HepG2 (cell line): ENCODE results near the gene FAM89B. TPM values are rescaled to one million over a fixed set of nuclear protein-coding genes. Genes with fewer than 3 reads are reported as not detected.

ENCODE experiments used
- ATAC-seq: fragments of 200-7000 bp; cut with Tn5 transposase; 3 replicates; pipeline ENCODE4 v1.9.1; 2020; ENCODE audit warnings: mild to moderate bottlenecking, moderate library complexity
- BruUV-seq: library from RNA; stranded (reverse); fragments of 400-500 nt; replicated peaks from 2 replicates; lab custom pipeline; 2021; lab: Mats Ljungman, UMichigan
- CTCF ChIA-PET: fragments of 300-600 bp; formaldehyde crosslinking; extraction: SDS; loops from one replicate; lab custom pipeline; 2021; ENCODE audit warnings: low total read pairs, inconsistent platforms, low intra/inter-chr PET ratio; lab: Yijun Ruan, JAX
- POLR2A ChIA-PET: fragments of 350-600 bp; sonication (Branson Sonifier 250); formaldehyde crosslinking; loops from one replicate; lab custom pipeline; 2020; ENCODE audit warnings: antibody characterized with exemption, inconsistent platforms; lab: Yijun Ruan, JAX
- DNase-seq: peaks from one replicate; pipeline ENCODE4 v3.0.0-alpha.2; 2015; ENCODE audit warnings: low spot score
- FAIRE-seq: peaks from 3 replicates; lab custom pipeline; 2011; peaks lifted over from hg19 to GRCh38; lab: Jason Lieb, UNC
- H2AFZ ChIP-seq: one replicate; pipeline ENCODE4 v1.6.1; 2011; ENCODE audit warnings: low read length, inconsistent platforms
- H3K27ac ChIP-seq: fragments of 300-600 bp; 3 replicates; pipeline ENCODE4 v1.8.0; 2011; ENCODE audit warnings: mixed run types, mild to moderate bottlenecking, mixed read lengths, low read length, inconsistent platforms; ENCODE audit not compliant: insufficient read depth; ENCODE audit errors: extremely low read length
- H3K27me3 ChIP-seq, 2 experiments: fragments of 200-600 bp in 1 of 2; 2 replicates in 1 of 2; 3 replicates in 1 of 2; pipeline versions ENCODE4 v1.6.0 to v1.8.0; 2011; ENCODE audit warnings: low read length in 2 of 2, mild to moderate bottlenecking in 2 of 2, moderate library complexity in 2 of 2, inconsistent platforms in 1 of 2; ENCODE audit not compliant: insufficient read depth in 2 of 2, control insufficient read depth in 1 of 2
- H3K36me3 ChIP-seq, 2 experiments: fragments of 200-600 bp in 1 of 2; replicated peaks in 1 of 2; 2 replicates in 1 of 2; 3 replicates in 1 of 2; pipeline versions ENCODE4 v1.5.1 to v1.8.0; 2011; ENCODE audit warnings: low read length in 2 of 2, inconsistent platforms in 1 of 2; ENCODE audit not compliant: insufficient read depth in 2 of 2, control insufficient read depth in 1 of 2
- H3K4me1 ChIP-seq: 2 replicates; pipeline ENCODE4 v1.5.1; 2012; ENCODE audit warnings: low read length, inconsistent platforms; ENCODE audit not compliant: insufficient read depth
- H3K4me2 ChIP-seq: 2 replicates; pipeline ENCODE4 v1.6.0; 2011; ENCODE audit warnings: low read depth, low read length, inconsistent platforms
- H3K4me3 ChIP-seq, 3 experiments: fragments of 200-600 bp in 1 of 3; sonication (generic), shearing (Covaris generic) in 1 of 3; replicated peaks in 1 of 3; 2 replicates each; pipeline ENCODE4 v1.5.1; 2011 to 2016; ENCODE audit warnings: low read length in 3 of 3, inconsistent platforms in 2 of 3, low read depth in 2 of 3, mild to moderate bottlenecking in 2 of 3, control low read depth in 1 of 3, mixed read lengths in 1 of 3; ENCODE audit not compliant: insufficient read depth in 1 of 3
- H3K79me2 ChIP-seq: one replicate; pipeline ENCODE4 v1.6.1; 2011; ENCODE audit warnings: low read length, inconsistent platforms; ENCODE audit not compliant: insufficient read depth
- H3K9ac ChIP-seq: 2 replicates; pipeline ENCODE4 v1.6.0; 2011; ENCODE audit warnings: mild to moderate bottlenecking, low read depth, low read length, inconsistent platforms; ENCODE audit not compliant: insufficient read depth
- H3K9me3 ChIP-seq: 2 replicates; pipeline ENCODE4 v1.5.1; 2012; ENCODE audit warnings: mild to moderate bottlenecking, low read length
- H4K20me1 ChIP-seq: 2 replicates; pipeline ENCODE4 v1.6.0; 2011; ENCODE audit warnings: inconsistent platforms, mild to moderate bottlenecking, low read length, moderate library complexity; ENCODE audit not compliant: insufficient read depth
- NR2F6 ChIP-seq, 2 experiments: IDR thresholded peaks; 2 replicates each; pipeline ENCODE4 v1.6.1; 2016; ENCODE audit warnings: antibody characterized with exemption in 1 of 2, mild to moderate bottlenecking in 1 of 2
- SRF ChIP-seq: IDR thresholded peaks from 2 replicates; pipeline ENCODE4 v1.6.1; 2011; ENCODE audit warnings: mild to moderate bottlenecking, low read depth, low read length, moderate library complexity
- SUZ12 ChIP-seq: fragments of 150-350 bp; IDR thresholded peaks from 2 replicates; pipeline ENCODE4 v1.6.1; 2014; ENCODE audit warnings: low read depth, low read length
- TCF7 ChIP-seq: sonication (generic); IDR thresholded peaks from 2 replicates; pipeline ENCODE4 v1.6.1; 2016; ENCODE audit warnings: antibody characterized with exemption, low read depth
- ZBTB8A ChIP-seq: sonication (generic); formaldehyde crosslinking; IDR thresholded peaks from 2 replicates; pipeline ENCODE4 v1.4.0; 2020; ENCODE audit warnings: mild to moderate bottlenecking, low read depth, missing genetic modification reagents, borderline replicate concordance
- ZNF709 ChIP-seq: sonication (generic); formaldehyde crosslinking; IDR thresholded peaks from 2 replicates; pipeline ENCODE4 v1.5.0; 2020; ENCODE audit warnings: mild to moderate bottlenecking, missing genetic modification reagents
- ZSCAN21 ChIP-seq: sonication (generic); formaldehyde crosslinking; IDR thresholded peaks from 2 replicates; pipeline ENCODE4 v1.8.0; 2022; ENCODE audit warnings: mild to moderate bottlenecking, missing genetic modification reagents, moderate library complexity, borderline replicate concordance
- WGBS: methylation state at CpG from one replicate; pipeline ENCODE4 v1.1.6; 2017; ENCODE audit warnings: low lambda C conversion rate; 5-methylcytosine and 5-hydroxymethylcytosine counted together
- in situ Hi-C: cut with HindIII; loops from 2 replicates; pipeline ENCODE4 v1.10.0; 2017; ENCODE audit warnings: low pct_unique_long_range_greater_than_20kb; ENCODE audit not compliant: extremely low pct_ligation_motif_present
- intact Hi-C: fragments of 100-400 bp; cut with micrococcal nuclease; formaldehyde crosslinking; loops from one replicate; pipeline ENCODE4 v1.10.0; 2022; ENCODE audit not compliant: unreplicated experiment
- polyA plus RNA-seq, 8 experiments: library from polyadenylated mRNA; depleted of rRNA in 3 of 8; stranded (reverse) in 7 of 8; unstranded in 1 of 8; fragments of >200 nt; fragmentation: Illumina TruSeq in 4 of 8; extraction: Trizol in 4 of 8; gene quantifications; 2 replicates each; pipeline versions ENCODE4 v1.2.1 to v1.2.3, GENCODE V29; 2011 to 2016; ENCODE audit warnings: low read depth in 4 of 8, missing spikeins in 1 of 8, mixed read lengths in 1 of 8; ENCODE audit not compliant: insufficient read depth in 1 of 8
- total RNA-seq, 5 experiments: library from RNA; depleted of rRNA; stranded (reverse); fragments of >200 nt; fragmentation: Illumina TruSeq; extraction: Trizol; gene quantifications; 2 replicates each; pipeline ENCODE4 v1.2.3, GENCODE V29; 2016; ENCODE audit warnings: low read depth in 1 of 5
- TF ChIP-seq, protein P1 (sequence below): sonication (generic); formaldehyde crosslinking; IDR thresholded peaks from 2 replicates; pipeline ENCODE4 v1.4.0; 2020; ENCODE audit warnings: mild to moderate bottlenecking, missing genetic modification reagents
- TF ChIP-seq, protein P2 (sequence below): IDR thresholded peaks from 2 replicates; pipeline ENCODE4 v1.6.1; 2016; ENCODE audit warnings: mild to moderate bottlenecking
- TF ChIP-seq, protein P3 (sequence below): sonication (generic); formaldehyde crosslinking; IDR thresholded peaks from 2 replicates; pipeline ENCODE4 v1.5.0; 2020; ENCODE audit warnings: mild to moderate bottlenecking, missing genetic modification reagents, borderline replicate concordance
- TF ChIP-seq, protein P4 (sequence below): IDR thresholded peaks from 2 replicates; pipeline ENCODE4 v1.6.1; 2016; ENCODE audit warnings: control low read depth
- TF ChIP-seq, protein P5 (sequence below): sonication (generic); formaldehyde crosslinking; IDR thresholded peaks from 2 replicates; pipeline ENCODE4 v1.9.0; 2022; ENCODE audit warnings: missing genetic modification reagents, mild to moderate bottlenecking, borderline replicate concordance

FAM89B gene
- total and polyA plus RNA-seq, 2 of the 13 experiments (the other 11 are each of a cell fraction or from before 2014, with no cell fraction given), result 5.7 to 8.0 TPM

DNA sequence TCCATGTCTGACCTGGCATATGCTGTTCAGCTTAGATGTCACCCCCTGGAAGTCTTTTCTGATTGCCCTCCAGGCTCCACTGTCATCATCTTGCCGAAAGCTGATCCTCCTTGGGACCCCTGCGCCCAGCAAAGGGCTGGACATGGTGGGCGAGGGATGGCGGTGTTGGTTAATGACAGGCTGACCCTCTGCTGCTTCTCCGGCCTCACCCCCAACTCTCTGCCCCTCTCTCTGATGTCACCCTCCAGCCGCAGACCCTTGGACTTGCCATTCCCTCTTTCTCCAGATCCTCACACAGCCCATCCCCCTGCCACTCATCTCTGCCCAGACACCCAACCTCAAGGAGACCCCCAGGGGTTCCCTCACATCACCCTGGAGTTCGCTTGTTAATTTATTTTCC, 5.8 kb downstream of the FAM89B start:
- no TSS peak for BruUV-seq
- Histone ChIP-seq H3K4me3 (no peak overlapping the region), H3K27ac (no peak overlapping the region), H3K36me3 (peaks cover 2 to 9% of the 10 kb centered on the region in 2 experiments; a peak in 2 of 5 replicates), H3K4me2 (no peak overlapping the region), H3K27me3 (no peaks in the 10 kb centered on the region), H2AFZ (no peak overlapping the region), H3K79me2 (peaks cover 1% of the 10 kb centered on the region), H4K20me1 (no peaks in the 10 kb centered on the region), H3K9me3 (no peaks in the 10 kb centered on the region), H3K4me1 (peaks cover 48% of the 10 kb centered on the region), H3K9ac (no peak overlapping the region)
- ATAC-seq, result no peak
- WGBS, result 95% methylated on average over 7 of the region's 7 CpGs
- no peak for FAIRE-seq
- DNase-seq, result no peak
- ChIA-PET CTCF (no interaction called here), POLR2A (interaction anchor here (1.3 to 2.1 kb wide), 5 partner anchors 10 to 36 kb away, joined by 3 to 11 read pairs (median 7); partner anchors contain the start of gene MAP3K11)
- intact Hi-C loops, result no loop called here
- in situ Hi-C loops, result loop anchor here (5.0 kb wide), 1 partner anchor 34 kb away; the partner anchor contains the start of gene MAP3K11
- TF ChIP-seq, protein P1, sequence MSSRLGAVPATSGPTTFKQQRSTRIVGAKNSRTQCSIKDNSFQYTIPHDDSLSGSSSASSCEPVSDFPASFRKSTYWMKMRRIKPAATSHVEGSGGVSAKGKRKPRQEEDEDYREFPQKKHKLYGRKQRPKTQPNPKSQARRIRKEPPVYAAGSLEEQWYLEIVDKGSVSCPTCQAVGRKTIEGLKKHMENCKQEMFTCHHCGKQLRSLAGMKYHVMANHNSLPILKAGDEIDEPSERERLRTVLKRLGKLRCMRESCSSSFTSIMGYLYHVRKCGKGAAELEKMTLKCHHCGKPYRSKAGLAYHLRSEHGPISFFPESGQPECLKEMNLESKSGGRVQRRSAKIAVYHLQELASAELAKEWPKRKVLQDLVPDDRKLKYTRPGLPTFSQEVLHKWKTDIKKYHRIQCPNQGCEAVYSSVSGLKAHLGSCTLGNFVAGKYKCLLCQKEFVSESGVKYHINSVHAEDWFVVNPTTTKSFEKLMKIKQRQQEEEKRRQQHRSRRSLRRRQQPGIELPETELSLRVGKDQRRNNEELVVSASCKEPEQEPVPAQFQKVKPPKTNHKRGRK (CRISPR knock-in tag), result no peak
- TF ChIP-seq, protein P2, sequence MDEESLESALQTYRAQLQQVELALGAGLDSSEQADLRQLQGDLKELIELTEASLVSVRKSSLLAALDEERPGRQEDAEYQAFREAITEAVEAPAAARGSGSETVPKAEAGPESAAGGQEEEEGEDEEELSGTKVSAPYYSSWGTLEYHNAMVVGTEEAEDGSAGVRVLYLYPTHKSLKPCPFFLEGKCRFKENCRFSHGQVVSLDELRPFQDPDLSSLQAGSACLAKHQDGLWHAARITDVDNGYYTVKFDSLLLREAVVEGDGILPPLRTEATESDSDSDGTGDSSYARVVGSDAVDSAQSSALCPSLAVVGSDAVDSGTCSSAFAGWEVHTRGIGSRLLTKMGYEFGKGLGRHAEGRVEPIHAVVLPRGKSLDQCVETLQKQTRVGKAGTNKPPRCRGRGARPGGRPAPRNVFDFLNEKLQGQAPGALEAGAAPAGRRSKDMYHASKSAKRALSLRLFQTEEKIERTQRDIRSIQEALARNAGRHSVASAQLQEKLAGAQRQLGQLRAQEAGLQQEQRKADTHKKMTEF, result no peak
- no peak for TF ChIP-seq SRF
- TF ChIP-seq, protein P3, sequence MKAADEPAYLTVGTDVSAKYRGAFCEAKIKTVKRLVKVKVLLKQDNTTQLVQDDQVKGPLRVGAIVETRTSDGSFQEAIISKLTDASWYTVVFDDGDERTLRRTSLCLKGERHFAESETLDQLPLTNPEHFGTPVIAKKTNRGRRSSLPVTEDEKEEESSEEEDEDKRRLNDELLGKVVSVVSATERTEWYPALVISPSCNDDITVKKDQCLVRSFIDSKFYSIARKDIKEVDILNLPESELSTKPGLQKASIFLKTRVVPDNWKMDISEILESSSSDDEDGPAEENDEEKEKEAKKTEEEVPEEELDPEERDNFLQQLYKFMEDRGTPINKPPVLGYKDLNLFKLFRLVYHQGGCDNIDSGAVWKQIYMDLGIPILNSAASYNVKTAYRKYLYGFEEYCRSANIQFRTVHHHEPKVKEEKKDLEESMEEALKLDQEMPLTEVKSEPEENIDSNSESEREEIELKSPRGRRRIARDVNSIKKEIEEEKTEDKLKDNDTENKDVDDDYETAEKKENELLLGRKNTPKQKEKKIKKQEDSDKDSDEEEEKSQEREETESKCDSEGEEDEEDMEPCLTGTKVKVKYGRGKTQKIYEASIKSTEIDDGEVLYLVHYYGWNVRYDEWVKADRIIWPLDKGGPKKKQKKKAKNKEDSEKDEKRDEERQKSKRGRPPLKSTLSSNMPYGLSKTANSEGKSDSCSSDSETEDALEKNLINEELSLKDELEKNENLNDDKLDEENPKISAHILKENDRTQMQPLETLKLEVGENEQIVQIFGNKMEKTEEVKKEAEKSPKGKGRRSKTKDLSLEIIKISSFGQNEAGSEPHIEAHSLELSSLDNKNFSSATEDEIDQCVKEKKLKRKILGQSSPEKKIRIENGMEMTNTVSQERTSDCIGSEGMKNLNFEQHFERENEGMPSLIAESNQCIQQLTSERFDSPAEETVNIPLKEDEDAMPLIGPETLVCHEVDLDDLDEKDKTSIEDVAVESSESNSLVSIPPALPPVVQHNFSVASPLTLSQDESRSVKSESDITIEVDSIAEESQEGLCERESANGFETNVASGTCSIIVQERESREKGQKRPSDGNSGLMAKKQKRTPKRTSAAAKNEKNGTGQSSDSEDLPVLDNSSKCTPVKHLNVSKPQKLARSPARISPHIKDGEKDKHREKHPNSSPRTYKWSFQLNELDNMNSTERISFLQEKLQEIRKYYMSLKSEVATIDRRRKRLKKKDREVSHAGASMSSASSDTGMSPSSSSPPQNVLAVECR, result no peak
- TF ChIP-seq SUZ12, result no peak
- TF ChIP-seq, protein P4, sequence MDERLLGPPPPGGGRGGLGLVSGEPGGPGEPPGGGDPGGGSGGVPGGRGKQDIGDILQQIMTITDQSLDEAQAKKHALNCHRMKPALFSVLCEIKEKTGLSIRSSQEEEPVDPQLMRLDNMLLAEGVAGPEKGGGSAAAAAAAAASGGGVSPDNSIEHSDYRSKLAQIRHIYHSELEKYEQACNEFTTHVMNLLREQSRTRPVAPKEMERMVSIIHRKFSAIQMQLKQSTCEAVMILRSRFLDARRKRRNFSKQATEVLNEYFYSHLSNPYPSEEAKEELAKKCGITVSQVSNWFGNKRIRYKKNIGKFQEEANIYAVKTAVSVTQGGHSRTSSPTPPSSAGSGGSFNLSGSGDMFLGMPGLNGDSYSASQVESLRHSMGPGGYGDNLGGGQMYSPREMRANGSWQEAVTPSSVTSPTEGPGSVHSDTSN (CRISPR knock-in tag), result no peak
- no peak for TF ChIP-seq NR2F6 (IDR thresholded peaks at IDR 0.05)
- no peak for TF ChIP-seq NR2F6 (CRISPR knock-in tag; IDR thresholded peaks at IDR 0.05)
- TF ChIP-seq ZSCAN21 (CRISPR knock-in tag), result no peak
- TF ChIP-seq, protein P5, sequence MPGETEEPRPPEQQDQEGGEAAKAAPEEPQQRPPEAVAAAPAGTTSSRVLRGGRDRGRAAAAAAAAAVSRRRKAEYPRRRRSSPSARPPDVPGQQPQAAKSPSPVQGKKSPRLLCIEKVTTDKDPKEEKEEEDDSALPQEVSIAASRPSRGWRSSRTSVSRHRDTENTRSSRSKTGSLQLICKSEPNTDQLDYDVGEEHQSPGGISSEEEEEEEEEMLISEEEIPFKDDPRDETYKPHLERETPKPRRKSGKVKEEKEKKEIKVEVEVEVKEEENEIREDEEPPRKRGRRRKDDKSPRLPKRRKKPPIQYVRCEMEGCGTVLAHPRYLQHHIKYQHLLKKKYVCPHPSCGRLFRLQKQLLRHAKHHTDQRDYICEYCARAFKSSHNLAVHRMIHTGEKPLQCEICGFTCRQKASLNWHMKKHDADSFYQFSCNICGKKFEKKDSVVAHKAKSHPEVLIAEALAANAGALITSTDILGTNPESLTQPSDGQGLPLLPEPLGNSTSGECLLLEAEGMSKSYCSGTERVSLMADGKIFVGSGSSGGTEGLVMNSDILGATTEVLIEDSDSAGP, result no peak
- TF ChIP-seq TCF7, result no peak
- no peak for TF ChIP-seq ZBTB8A
- TF ChIP-seq ZNF709 (CRISPR knock-in tag), result no peak
